ENCODE measurements around the gene ADGRB3. TPM values are rescaled to one million over a fixed set of nuclear protein-coding genes. Genes with fewer than 3 reads are reported as not detected.

ADGRB3 gene
- total RNA-seq, 1 donor from 2014 or later = 14.9 TPM

DNA sequence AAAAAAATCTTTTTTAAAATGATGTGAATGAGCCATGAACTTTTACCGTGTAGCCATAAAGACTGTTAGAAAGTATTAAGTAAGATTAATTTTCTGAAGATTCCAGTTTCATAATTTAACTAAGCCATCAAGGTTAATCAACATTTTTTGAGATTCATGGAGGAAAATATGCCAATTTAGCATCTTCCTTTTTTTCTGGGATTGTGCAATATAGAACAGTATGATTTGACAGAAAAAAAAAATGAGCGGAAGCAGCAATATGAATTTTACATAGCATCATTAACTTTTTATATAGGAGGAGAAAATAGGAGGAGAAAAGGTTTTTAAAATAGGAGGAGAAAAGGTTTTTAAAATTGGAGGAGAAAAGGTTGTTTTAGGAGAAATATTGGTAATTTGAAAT is 306.3 kb downstream of the ADGRB3 start:
- Mint-ChIP-seq H3K4me3 (no peak overlapping the region), H3K36me3 (no peaks in the 10 kb centered on the region), H3K4me1 (no peaks in the 10 kb centered on the region), H3K27me3 (ENCODE audit: low read depth) (peaks cover 9% of the 10 kb centered on the region), H3K27ac (no peak overlapping the region), H3K9me3 (no peaks in the 10 kb centered on the region)
- TF ChIP-seq, protein P1, sequence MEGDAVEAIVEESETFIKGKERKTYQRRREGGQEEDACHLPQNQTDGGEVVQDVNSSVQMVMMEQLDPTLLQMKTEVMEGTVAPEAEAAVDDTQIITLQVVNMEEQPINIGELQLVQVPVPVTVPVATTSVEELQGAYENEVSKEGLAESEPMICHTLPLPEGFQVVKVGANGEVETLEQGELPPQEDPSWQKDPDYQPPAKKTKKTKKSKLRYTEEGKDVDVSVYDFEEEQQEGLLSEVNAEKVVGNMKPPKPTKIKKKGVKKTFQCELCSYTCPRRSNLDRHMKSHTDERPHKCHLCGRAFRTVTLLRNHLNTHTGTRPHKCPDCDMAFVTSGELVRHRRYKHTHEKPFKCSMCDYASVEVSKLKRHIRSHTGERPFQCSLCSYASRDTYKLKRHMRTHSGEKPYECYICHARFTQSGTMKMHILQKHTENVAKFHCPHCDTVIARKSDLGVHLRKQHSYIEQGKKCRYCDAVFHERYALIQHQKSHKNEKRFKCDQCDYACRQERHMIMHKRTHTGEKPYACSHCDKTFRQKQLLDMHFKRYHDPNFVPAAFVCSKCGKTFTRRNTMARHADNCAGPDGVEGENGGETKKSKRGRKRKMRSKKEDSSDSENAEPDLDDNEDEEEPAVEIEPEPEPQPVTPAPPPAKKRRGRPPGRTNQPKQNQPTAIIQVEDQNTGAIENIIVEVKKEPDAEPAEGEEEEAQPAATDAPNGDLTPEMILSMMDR (IDR thresholded peaks at IDR 0.05; ENCODE audit: unreplicated experiment) = no peak
- no peak for DNase-seq (ENCODE audit: low spot score in 2 of 2, unreplicated experiment in 2 of 2)

DNA sequence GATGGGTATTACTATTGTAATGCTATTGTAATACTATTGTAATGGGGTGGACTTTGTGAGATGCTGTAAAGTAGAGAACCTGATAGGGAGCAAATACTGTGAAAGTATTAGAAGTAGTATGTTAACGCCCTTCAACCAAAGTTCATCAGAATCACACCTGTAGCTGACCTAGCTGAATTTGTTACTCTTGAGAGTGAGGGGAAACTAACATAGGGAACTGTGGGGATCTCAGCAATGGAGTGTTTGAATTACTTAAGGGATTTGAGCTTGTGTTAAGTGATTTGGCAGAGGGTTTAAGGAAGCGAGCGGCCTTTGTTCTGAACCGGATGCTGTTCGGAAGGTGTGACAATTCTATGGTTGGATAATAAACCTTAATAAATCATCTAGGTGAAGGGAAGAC is 312.6 kb downstream of the ADGRB3 start:
- H3K4me3 Mint-ChIP-seq = no peak overlapping the region
- no peaks in the 10 kb centered on the region for H3K4me1 Mint-ChIP-seq
- H3K27ac Mint-ChIP-seq = no peak overlapping the region
- TF ChIP-seq, protein P1 (IDR thresholded peaks at IDR 0.05; ENCODE audit: unreplicated experiment) = no peak
- H3K9me3 Mint-ChIP-seq = no peaks in the 10 kb centered on the region
- H3K27me3 Mint-ChIP-seq (ENCODE audit: low read depth) = peaks cover 7% of the 10 kb centered on the region
- no peak for DNase-seq (ENCODE audit: low spot score in 2 of 2, unreplicated experiment in 2 of 2)
- H3K36me3 Mint-ChIP-seq = no peaks in the 10 kb centered on the region

DNA sequence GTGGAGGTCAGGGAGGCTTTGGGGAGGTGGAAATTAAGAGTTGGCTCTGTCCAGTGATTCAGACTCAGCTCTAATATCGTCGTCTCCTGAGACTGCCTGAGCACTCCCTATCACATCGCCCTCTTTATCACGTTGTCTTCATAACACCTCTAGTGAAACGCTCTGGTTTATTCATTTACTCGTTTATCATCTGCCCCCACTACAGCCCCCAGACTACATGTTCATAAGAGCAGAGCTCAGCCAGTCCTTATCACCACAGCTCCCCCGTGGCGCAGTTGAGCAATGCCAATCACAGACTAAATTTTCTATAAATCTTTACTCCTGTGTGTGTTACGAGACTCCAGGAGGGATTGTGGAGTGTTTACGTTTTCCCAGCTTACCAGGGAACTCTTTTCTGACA is 316.2 kb downstream of the ADGRB3 start:
- Mint-ChIP-seq H3K9me3 (no peaks in the 10 kb centered on the region), H3K27ac (no peak overlapping the region), H3K36me3 (peaks cover 2% of the 10 kb centered on the region), H3K27me3 (ENCODE audit: low read depth) (peaks cover 14% of the 10 kb centered on the region), H3K4me3 (no peak overlapping the region), H3K4me1 (no peaks in the 10 kb centered on the region)
- DNase-seq (ENCODE audit: low spot score in 2 of 2, unreplicated experiment in 2 of 2) = no peak
- TF ChIP-seq, protein P1 (IDR thresholded peaks at IDR 0.05; ENCODE audit: unreplicated experiment) = no peak

DNA sequence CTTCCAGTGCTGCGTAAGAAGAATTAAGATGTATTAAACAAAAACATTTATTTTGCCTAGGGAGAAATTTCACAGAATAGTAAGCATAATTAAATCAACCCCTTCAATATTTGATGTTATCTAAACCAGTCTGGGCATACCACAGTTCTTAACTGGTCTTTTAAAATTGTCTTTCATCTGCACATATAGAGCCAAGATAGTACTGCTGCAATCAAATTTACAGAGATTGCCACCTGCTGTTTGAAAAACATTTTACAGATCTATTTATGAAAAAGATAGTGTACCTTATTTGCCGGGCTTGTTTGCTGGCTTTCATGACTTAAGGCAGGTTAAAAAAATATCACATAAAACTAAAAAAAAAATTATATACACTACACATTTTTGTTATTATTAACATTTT is 323.2 kb downstream of the ADGRB3 start:
- H3K27ac Mint-ChIP-seq = no peak overlapping the region
- no peak for DNase-seq (ENCODE audit: low spot score in 2 of 2, unreplicated experiment in 2 of 2)
- H3K4me1 Mint-ChIP-seq = no peaks in the 10 kb centered on the region
- no peaks in the 10 kb centered on the region for H3K9me3 Mint-ChIP-seq
- no peak overlapping the region for H3K4me3 Mint-ChIP-seq
- H3K36me3 Mint-ChIP-seq = peaks cover 2% of the 10 kb centered on the region
- H3K27me3 Mint-ChIP-seq (ENCODE audit: low read depth) = peaks cover 9% of the 10 kb centered on the region
- TF ChIP-seq, protein P1 (IDR thresholded peaks at IDR 0.05; ENCODE audit: unreplicated experiment) = peak; percentile 33

DNA sequence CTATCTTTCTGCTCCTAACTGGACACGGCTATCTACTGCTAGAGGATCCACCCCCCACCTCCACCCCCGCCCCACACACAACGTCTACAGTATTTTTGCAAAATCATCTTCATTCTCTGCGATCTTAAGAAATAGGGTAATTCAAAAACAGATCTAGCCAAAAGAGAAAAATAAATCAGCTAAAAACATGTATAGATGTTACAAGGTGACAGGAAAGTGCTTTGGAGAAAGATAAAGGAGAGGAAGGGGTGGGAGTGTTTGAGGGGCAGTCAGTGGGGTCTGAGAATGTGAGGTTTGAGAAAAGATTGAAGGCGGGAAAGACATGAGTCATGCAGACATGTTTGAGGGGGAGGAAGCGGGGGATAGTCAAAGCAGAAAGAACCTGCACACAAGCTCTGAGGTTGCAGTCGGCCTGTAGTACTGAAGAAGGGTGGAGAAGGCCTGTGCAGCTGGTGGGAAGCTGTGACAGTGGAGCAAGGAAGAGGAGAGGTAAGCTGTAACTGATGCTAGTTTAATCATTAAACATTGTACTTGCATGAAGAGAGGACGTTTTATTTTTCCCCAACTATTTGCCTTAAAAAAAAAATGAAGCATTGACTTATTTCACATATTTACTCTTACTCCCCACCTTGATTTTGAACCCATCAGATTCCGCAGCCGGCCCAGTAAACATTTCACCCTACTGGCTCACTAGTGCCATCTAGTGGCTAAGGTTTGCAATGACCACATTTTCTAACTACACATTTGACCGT is 332.6 kb downstream of the ADGRB3 start:
- Mint-ChIP-seq H3K36me3 (no peaks in the 10 kb centered on the region), H3K4me1 (peaks cover 11% of the 10 kb centered on the region), H3K9me3 (no peaks in the 10 kb centered on the region), H3K4me3 (no peak overlapping the region), H3K27ac (peak overlapping the region; percentile 44), H3K27me3 (ENCODE audit: low read depth) (peaks cover 2% of the 10 kb centered on the region)
- peak; percentile 36 to 72 for DNase-seq (ENCODE audit: low spot score in 2 of 2, unreplicated experiment in 2 of 2)
- TF ChIP-seq, protein P1 (IDR thresholded peaks at IDR 0.05; ENCODE audit: unreplicated experiment) = peak; percentile 94

Data from mesothelial cell of epicardium (in vitro differentiated cells).